Measurements from ENCODE around the gene SHROOM1.
A peak's percentile ranks its signal among the peaks of the same experiment; 100 is the strongest.
"Not testable (repeated sequence)": the region's sequence is repeated elsewhere in the genome, so short reads cannot be mapped to it uniquely, and the experiment has no call there.

SHROOM1 gene

DNA sequence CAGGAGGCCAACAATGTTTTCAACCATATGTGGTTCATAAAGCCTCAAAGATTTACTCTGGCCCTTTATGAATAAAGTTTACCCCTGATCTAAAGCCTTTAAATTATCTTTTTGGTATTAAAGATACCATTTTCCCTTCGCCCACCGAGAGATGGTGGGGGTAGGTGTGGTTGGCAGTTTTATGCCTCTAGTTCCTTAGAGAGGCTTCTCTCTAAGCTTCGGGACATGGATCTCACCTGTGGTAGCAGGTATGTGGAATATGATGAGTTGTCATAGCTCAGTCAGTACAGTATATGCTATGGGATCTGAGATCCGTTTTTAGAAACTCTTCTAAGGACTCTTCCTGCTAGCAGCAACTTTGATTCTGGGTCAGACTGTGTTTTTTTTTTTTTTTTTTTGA, 38.3 kb upstream of the SHROOM1 start:
- H3K27ac ChIP-seq (ENCODE audit: low read depth, low read length) = no peak overlapping the region
- peaks cover 11% of the 10 kb centered on the region for H3K4me1 ChIP-seq (ENCODE audit: control insufficient read depth, insufficient read depth, low read length)
- no peaks in the 10 kb centered on the region for H3K9me3 ChIP-seq (ENCODE audit: control insufficient read depth, insufficient read depth, low read length)
- no peak overlapping the region for H3K4me3 ChIP-seq (ENCODE audit: low read depth, low read length)
- H3K9ac ChIP-seq (ENCODE audit: low read depth, low read length) = no peak overlapping the region
- H3K36me3 ChIP-seq (ENCODE audit: control insufficient read depth, insufficient read depth, low read length) = peaks cover 41% of the 10 kb centered on the region
- no peaks in the 10 kb centered on the region for H3K27me3 ChIP-seq (ENCODE audit: control insufficient read depth, insufficient read depth, low read length)

DNA sequence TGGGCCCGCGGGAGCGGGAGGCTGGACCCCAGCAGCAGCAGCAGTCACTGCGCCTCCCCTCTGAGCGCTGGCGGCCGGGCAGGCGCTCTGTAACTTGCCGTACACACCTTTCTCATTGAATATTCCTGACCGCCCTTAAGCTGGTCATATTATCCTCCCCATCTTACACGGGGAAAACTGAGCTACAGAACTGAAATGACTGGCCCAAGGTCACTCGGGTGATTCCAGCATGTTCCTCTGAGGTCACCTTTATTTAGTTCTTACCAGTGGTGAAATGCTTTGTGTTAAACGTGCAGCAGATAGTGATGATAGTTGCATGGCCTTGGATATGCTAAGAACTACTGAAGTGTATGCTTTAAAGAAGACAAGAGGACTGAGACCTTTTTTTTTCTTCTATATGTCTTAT, 36.6 kb upstream of the SHROOM1 start:
- H3K4me1 ChIP-seq (ENCODE audit: control insufficient read depth, insufficient read depth, low read length) = peaks cover 11% of the 10 kb centered on the region
- peak overlapping the region; percentile 86 for H3K4me3 ChIP-seq (ENCODE audit: low read depth, low read length)
- peak overlapping the region; percentile 86 for H3K9ac ChIP-seq (ENCODE audit: low read depth, low read length)
- peak overlapping the region; percentile 90 for H3K27ac ChIP-seq (ENCODE audit: low read depth, low read length)
- H3K9me3 ChIP-seq (ENCODE audit: control insufficient read depth, insufficient read depth, low read length) = no peaks in the 10 kb centered on the region
- H3K36me3 ChIP-seq (ENCODE audit: control insufficient read depth, insufficient read depth, low read length) = peaks cover 37% of the 10 kb centered on the region
- H3K27me3 ChIP-seq (ENCODE audit: control insufficient read depth, insufficient read depth, low read length) = no peaks in the 10 kb centered on the region

DNA sequence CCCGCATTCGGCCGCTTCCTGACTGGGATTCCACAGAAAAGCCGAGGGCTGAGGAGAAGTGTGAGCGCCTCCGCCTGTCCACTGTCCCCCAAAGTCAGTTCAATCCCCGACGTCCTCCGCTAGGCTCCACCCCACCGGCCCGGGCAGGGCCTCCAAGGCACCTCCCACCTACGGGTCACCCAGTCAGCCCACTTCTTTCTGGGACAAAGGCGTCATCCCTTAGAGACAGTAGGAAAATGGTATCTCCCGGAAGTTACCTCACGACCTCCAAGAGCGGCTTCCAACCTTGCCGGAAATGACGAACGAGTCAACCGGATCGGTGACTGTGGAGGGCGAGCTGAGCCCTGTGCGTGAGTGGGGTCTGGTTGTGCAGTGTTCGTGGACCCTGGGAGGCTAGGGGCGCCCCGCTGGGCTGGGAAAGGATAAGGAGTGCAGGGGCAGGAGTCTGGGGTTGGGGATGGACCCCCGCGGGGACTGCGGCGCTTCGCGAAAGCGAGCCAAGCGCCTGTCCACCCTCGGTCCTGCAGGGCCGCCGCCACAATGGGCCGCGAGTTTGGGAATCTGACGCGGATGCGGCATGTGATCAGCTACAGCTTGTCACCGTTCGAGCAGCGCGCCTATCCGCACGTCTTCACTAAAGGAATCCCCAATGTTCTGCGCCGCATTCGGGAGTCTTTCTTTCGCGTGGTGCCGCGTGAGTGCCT, 36.0 kb upstream of the SHROOM1 start, which contains the start of the genes GDF9 and UQCRQ:
GDF9 (minus strand) TSS at position 128 of the 704 bp plus-strand sequence. CDS start 1,936 bp downstream, outside the sequence.
UQCRQ (plus strand) TSS at position 301 of the 704 bp plus-strand sequence; CDS start at position 541, 240 bp downstream.
- Histone ChIP-seq H3K9ac (ENCODE audit: low read depth, low read length) (peak within 1 kb of the TSS; percentile 86), H3K9me3 (ENCODE audit: control insufficient read depth, insufficient read depth, low read length) (no peaks in the 10 kb centered on the region), H3K27ac (ENCODE audit: low read depth, low read length) (peak within 1 kb of the TSS; percentile 90), H3K36me3 (ENCODE audit: control insufficient read depth, insufficient read depth, low read length) (peaks cover 34% of the 10 kb centered on the region), H3K4me1 (ENCODE audit: control insufficient read depth, insufficient read depth, low read length) (peaks cover 11% of the 10 kb centered on the region), H3K27me3 (ENCODE audit: control insufficient read depth, insufficient read depth, low read length) (no peaks in the 10 kb centered on the region), H3K4me3 (ENCODE audit: low read depth, low read length) (peak within 1 kb of the TSS; percentile 86)

DNA sequence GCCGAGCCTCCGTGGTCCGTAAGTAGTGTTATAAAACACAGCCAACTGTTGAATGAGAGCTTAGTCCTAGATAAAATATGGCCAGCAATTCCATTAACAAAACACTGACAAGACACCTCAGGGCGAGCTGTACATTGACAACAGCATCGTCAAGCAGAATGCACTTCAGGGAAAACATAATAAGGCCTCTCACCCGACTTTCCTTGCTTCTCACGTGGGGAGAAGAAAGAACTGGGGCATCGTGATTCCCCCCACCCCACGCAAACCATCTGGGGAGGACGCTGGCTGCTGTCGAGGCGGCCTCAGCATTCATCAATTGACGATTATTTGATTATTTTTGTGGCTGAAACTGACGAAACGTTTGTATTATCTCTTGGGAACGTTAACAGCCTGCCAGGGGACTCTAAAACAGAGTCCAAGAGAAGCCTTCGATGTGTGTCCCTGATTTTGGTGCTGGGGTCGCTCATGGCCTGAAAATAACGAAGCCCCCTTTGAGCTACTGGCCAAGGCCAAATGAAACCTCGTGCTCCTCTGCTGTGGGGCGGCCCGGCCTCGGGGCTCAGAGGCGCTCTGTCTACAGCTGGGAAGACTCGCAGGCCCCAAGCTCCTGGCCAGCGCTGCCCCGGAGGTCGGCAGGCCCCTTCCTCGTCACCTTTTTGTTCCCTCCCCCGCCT, 35.4 kb upstream of the SHROOM1 start:
- peaks cover 30% of the 10 kb centered on the region for H3K36me3 ChIP-seq (ENCODE audit: control insufficient read depth, insufficient read depth, low read length)
- H3K4me1 ChIP-seq (ENCODE audit: control insufficient read depth, insufficient read depth, low read length) = peaks cover 11% of the 10 kb centered on the region
- no peaks in the 10 kb centered on the region for H3K27me3 ChIP-seq (ENCODE audit: control insufficient read depth, insufficient read depth, low read length)
- no peaks in the 10 kb centered on the region for H3K9me3 ChIP-seq (ENCODE audit: control insufficient read depth, insufficient read depth, low read length)
- peak overlapping the region; percentile 50 for H3K9ac ChIP-seq (ENCODE audit: low read depth, low read length)
- peak overlapping the region; percentile 86 for H3K4me3 ChIP-seq (ENCODE audit: low read depth, low read length)
- H3K27ac ChIP-seq (ENCODE audit: low read depth, low read length) = peak overlapping the region; percentile 90

DNA sequence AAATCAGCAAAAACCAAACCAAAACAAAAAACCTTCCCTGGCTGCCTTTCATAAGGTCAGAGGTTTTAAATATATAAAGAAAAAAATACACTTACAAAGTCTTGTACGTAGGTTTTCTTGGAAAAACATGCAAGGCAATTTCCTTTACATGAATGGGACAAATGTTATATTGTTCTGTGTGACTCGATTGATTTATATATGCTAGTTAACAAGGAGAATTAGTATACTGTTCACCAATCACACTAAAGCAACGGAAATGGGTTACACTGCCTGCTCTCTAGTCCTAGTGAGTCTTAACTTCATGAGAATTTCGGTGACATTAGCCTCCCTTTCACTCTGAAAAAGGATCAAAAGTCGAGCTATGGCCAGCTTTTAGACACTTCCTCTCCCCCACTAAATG, 30.3 kb upstream of the SHROOM1 start:
- no peaks in the 10 kb centered on the region for H3K36me3 ChIP-seq (ENCODE audit: control insufficient read depth, insufficient read depth, low read length)
- H3K4me1 ChIP-seq (ENCODE audit: control insufficient read depth, insufficient read depth, low read length) = peaks cover 9% of the 10 kb centered on the region
- H3K9ac ChIP-seq (ENCODE audit: low read depth, low read length) = no peak overlapping the region
- no peak overlapping the region for H3K4me3 ChIP-seq (ENCODE audit: low read depth, low read length)
- H3K27me3 ChIP-seq (ENCODE audit: control insufficient read depth, insufficient read depth, low read length) = no peaks in the 10 kb centered on the region
- H3K27ac ChIP-seq (ENCODE audit: low read depth, low read length) = no peak overlapping the region
- H3K9me3 ChIP-seq (ENCODE audit: control insufficient read depth, insufficient read depth, low read length) = no peaks in the 10 kb centered on the region

DNA sequence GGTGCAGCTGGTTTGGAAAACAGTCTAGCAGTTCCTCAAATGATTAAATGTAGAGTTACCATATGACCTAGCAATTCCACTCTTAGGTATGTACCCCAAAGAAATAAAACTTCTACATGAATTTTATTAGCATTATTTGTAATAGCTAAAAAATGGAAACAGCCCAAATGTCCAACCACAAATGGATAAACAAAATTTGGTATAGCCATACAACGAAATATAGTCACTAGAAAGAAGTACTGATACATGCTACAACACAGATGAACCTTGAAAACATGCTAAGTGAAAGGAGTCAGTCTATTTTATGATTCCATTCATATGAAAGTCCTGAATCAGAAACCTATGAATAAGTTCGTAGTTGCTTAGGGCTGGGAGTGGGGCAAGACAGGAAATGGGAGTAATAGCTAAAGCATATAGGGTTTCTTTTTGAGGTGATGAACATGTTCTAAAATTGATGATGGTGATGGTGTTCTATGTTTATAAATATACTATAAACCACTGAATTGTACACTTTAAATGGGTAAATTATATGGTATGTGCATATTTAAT, 29.5 kb upstream of the SHROOM1 start:
- H3K4me1 ChIP-seq (ENCODE audit: control insufficient read depth, insufficient read depth, low read length) = peaks cover under 1% of the 10 kb centered on the region; the same call in 1 of the 2 replicates
- H3K36me3 ChIP-seq (ENCODE audit: control insufficient read depth, insufficient read depth, low read length) = no peaks in the 10 kb centered on the region
- H3K9ac ChIP-seq (ENCODE audit: low read depth, low read length) = no peak overlapping the region
- no peaks in the 10 kb centered on the region for H3K9me3 ChIP-seq (ENCODE audit: control insufficient read depth, insufficient read depth, low read length)
- H3K4me3 ChIP-seq (ENCODE audit: low read depth, low read length) = no peak overlapping the region
- H3K27me3 ChIP-seq (ENCODE audit: control insufficient read depth, insufficient read depth, low read length) = no peaks in the 10 kb centered on the region
- H3K27ac ChIP-seq (ENCODE audit: low read depth, low read length) = no peak overlapping the region

DNA sequence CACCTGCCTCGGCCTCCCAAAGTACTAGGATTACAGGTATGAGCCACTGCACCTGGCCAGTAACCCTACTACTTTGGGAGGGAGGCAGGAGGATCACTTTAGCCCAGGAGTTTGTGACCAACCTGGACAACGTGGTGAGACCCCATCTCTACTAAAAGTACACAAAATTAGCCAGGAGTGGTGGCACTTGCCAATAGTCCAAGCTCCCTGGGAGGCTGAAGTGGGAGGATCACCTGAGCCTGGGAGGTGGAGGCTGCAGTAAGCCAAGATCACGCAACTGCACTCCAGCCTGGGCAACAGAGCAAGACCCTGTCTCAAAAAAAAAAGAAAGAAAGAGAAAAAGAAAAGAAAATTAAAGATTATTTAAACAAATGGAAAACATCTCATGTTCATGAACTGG, 25.6 kb upstream of the SHROOM1 start:
- no peak overlapping the region for H3K27ac ChIP-seq (ENCODE audit: low read depth, low read length)
- no peak overlapping the region for H3K9ac ChIP-seq (ENCODE audit: low read depth, low read length)
- H3K4me1 ChIP-seq (ENCODE audit: control insufficient read depth, insufficient read depth, low read length) = peaks cover 11% of the 10 kb centered on the region
- H3K27me3 ChIP-seq (ENCODE audit: control insufficient read depth, insufficient read depth, low read length) = no peaks in the 10 kb centered on the region
- H3K36me3 ChIP-seq (ENCODE audit: control insufficient read depth, insufficient read depth, low read length) = no peaks in the 10 kb centered on the region
- no peak overlapping the region for H3K4me3 ChIP-seq (ENCODE audit: low read depth, low read length)
- no peaks in the 10 kb centered on the region for H3K9me3 ChIP-seq (ENCODE audit: control insufficient read depth, insufficient read depth, low read length)

DNA sequence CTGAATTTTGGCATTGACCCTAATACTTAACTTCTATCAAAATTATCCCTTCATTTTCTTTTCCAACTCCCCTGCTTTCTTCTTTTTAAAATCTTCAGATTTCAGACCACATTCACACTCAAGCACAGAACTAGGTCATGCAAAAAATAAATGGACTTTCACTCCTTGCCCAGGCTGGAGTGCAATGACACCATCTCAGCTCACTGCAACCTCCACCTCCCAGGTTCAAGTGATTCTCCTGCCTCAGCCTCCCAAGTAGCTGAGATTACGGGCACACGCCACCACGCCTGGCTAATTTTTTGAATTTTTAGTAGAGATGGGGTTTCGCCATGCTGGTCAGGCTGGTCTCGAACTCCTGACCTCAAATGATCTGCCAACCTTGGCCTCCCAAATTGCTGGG, 24.5 kb upstream of the SHROOM1 start:
- not testable (repeated sequence) for H3K9ac ChIP-seq (ENCODE audit: low read depth, low read length); H3K27ac ChIP-seq (ENCODE audit: low read depth, low read length)

DNA sequence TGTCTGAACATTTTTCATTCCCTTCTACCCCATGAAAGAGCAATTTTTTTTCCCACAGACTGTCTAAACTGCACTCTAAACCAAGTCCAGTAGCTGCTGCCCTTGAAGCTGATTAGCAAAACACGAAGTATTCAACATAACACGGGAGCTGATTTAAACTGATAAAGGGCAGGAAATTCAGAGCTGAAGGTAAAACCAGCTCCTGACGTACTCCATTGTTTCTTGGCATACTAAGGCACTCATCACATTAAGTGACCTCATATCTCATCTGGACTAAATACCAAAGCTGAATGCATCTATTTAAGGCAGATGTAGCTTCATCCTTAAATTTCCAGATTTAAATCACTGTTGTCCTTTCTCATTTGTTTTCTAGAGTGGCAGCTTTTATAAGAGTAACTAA, 23.9 kb upstream of the SHROOM1 start:
- Histone ChIP-seq H3K4me1 (ENCODE audit: control insufficient read depth, insufficient read depth, low read length) (peaks cover 11% of the 10 kb centered on the region), H3K36me3 (ENCODE audit: control insufficient read depth, insufficient read depth, low read length) (no peaks in the 10 kb centered on the region), H3K4me3 (ENCODE audit: low read depth, low read length) (no peak overlapping the region), H3K27ac (ENCODE audit: low read depth, low read length) (no peak overlapping the region), H3K9me3 (ENCODE audit: control insufficient read depth, insufficient read depth, low read length) (no peaks in the 10 kb centered on the region), H3K27me3 (ENCODE audit: control insufficient read depth, insufficient read depth, low read length) (no peaks in the 10 kb centered on the region), H3K9ac (ENCODE audit: low read depth, low read length) (no peak overlapping the region)

More for the DNA sequence above, 24.5 kb upstream of the SHROOM1 start:
- peaks cover 11% of the 10 kb centered on the region for H3K4me1 ChIP-seq (ENCODE audit: control insufficient read depth, insufficient read depth, low read length)
- not testable (repeated sequence) for H3K27me3 ChIP-seq (ENCODE audit: control insufficient read depth, insufficient read depth, low read length); H3K36me3 ChIP-seq (ENCODE audit: control insufficient read depth, insufficient read depth, low read length); H3K4me3 ChIP-seq (ENCODE audit: low read depth, low read length); H3K9me3 ChIP-seq (ENCODE audit: control insufficient read depth, insufficient read depth, low read length)

DNA sequence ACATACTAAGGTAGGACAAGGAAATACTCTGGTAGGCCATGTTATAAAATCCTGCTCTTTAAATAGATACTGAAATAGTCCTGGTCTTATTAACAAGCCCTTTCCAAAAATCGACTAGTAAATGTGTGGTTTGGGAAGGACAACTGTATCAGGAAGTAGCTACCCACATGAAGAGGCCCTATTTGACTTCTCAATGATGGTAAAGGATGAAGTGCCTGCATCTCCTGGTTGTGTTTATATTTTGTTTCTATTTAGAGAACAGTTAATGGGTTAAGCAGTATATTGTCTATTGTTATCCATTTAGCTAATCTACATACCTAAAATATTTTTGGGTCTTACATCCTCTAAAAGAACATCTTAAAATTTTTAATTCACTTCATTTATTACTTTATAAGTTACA, 23.3 kb upstream of the SHROOM1 start:
- H3K4me1 ChIP-seq (ENCODE audit: control insufficient read depth, insufficient read depth, low read length) = peaks cover 11% of the 10 kb centered on the region
- H3K4me3 ChIP-seq (ENCODE audit: low read depth, low read length) = no peak overlapping the region
- no peaks in the 10 kb centered on the region for H3K36me3 ChIP-seq (ENCODE audit: control insufficient read depth, insufficient read depth, low read length)
- H3K27me3 ChIP-seq (ENCODE audit: control insufficient read depth, insufficient read depth, low read length) = no peaks in the 10 kb centered on the region
- H3K9me3 ChIP-seq (ENCODE audit: control insufficient read depth, insufficient read depth, low read length) = no peaks in the 10 kb centered on the region
- H3K27ac ChIP-seq (ENCODE audit: low read depth, low read length) = no peak overlapping the region
- H3K9ac ChIP-seq (ENCODE audit: low read depth, low read length) = no peak overlapping the region

DNA sequence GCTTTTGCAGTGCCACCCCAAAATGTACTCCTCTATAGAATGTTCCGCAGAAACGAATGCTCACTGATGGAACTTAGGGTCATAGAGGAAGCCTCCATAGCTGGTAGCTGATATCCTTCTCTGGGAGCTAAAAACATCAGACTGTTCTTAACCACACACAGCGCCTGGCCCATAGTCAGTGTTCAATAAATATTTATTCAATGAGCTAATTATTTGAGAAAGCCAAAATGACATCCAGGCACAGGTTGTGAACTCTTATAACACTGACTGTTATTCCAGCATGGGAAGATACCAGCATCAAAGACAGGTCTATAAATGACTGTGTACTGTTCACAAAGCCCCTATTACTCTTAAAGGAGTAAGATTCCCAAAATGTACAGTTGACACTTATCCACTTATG, 22.9 kb upstream of the SHROOM1 start:
- H3K4me1 ChIP-seq (ENCODE audit: control insufficient read depth, insufficient read depth, low read length) = peaks cover 11% of the 10 kb centered on the region
- no peak overlapping the region for H3K9ac ChIP-seq (ENCODE audit: low read depth, low read length)
- H3K4me3 ChIP-seq (ENCODE audit: low read depth, low read length) = no peak overlapping the region
- H3K27ac ChIP-seq (ENCODE audit: low read depth, low read length) = no peak overlapping the region
- no peaks in the 10 kb centered on the region for H3K9me3 ChIP-seq (ENCODE audit: control insufficient read depth, insufficient read depth, low read length)
- H3K27me3 ChIP-seq (ENCODE audit: control insufficient read depth, insufficient read depth, low read length) = no peaks in the 10 kb centered on the region
- H3K36me3 ChIP-seq (ENCODE audit: control insufficient read depth, insufficient read depth, low read length) = no peaks in the 10 kb centered on the region
